Gastroesophageal sphincter (tissue), 3 donors: ENCODE measurements around the gene CCL28.

ENCODE experiments used
- CTCF ChIP-seq, 4 experiments: fragments of 200-600 bp in 2 of 4; fragments of 450-650 bp in 2 of 4; sonication (generic) in 1 of 4; IDR thresholded peaks; one replicate each; pipeline ENCODE4 v1.5.1; 2017 to 2019; ENCODE audit warnings: antibody characterized with exemption in 4 of 4, mild to moderate bottlenecking in 2 of 4, moderate library complexity in 2 of 4
- EP300 ChIP-seq: sonication (generic); formaldehyde crosslinking; IDR thresholded peaks from one replicate; pipeline ENCODE4 v1.6.1; 2017; ENCODE audit warnings: antibody characterized with exemption, mild to moderate bottlenecking
- POLR2A ChIP-seq, 2 donors: fragments of 450-650 bp; IDR thresholded peaks; one replicate each; pipeline ENCODE4 v1.6.1; 2017; ENCODE audit warnings: antibody characterized with exemption in 2 of 2, mild to moderate bottlenecking in 2 of 2, moderate library complexity in 1 of 2
- POLR2AphosphoS5 ChIP-seq: sonication (generic); formaldehyde crosslinking; IDR thresholded peaks from one replicate; pipeline ENCODE4 v1.6.1; 2017; ENCODE audit warnings: antibody characterized with exemption

DNA sequence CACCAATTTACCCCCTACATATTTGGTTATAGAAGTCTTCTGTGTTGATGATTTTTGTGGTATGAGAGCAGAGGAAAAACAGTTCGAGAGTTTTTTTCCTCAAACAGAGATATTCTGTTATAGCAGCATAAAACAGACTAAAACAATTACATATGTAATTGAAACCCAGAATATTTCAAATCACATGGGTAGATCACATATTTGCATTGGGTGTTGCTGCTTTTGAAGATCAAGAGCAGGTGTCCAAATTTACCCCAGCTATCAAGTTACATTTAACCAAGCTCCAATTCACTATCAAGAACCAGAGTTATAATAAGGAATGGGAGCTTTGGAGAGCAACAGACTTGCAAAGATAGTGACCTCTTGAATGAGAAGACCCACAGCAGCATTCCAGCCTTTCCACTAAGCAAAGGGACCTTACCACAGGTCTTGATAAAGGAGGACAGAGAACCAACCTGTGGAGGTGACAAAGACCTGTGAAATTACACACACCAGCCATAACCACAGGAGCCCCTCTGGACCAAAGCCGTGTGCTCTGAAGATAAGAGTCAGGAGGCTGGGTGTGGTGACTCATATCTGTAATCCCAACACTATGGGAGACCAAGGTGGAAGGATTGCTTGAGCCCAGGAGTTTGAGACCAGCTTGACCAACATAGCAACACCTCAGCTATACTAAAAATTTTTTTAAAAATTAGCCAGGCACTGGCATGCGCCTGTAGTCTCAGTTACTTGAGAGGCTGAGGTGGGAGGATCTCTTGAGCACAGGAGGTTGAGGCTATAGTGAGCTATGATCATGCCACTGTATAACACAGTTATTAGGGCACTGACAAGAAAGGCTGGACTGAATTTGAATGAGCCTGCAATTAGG, 4.0 kb upstream of the CCL28 start:
- TF ChIP-seq CTCF (IDR thresholded peaks at IDR 0.05) (no peak), EP300 (no peak), POLR2A (IDR thresholded peaks at IDR 0.05) (no peak), POLR2AphosphoS5 (no peak)
